CD4-positive, alpha-beta memory T cell (primary cell): ENCODE results near the gene TIGD4. TPM values are rescaled to one million over a fixed set of nuclear protein-coding genes. Genes with fewer than 3 reads are reported as not detected.
A peak's percentile ranks its signal among the peaks of the same experiment; 100 is the strongest.

ENCODE experiments used
- CTCF ChIA-PET: fragments of 350-600 bp; sonication (Branson Sonifier 250); formaldehyde crosslinking; loops from one replicate; lab custom pipeline; 2021; ENCODE audit warnings: inconsistent platforms; ENCODE audit not compliant: partially characterized antibody; lab: Charles Lee
- POLR2A ChIA-PET: fragments of 350-600 bp; sonication (Branson Sonifier 250); formaldehyde crosslinking; loops from one replicate; lab custom pipeline; 2021; ENCODE audit not compliant: partially characterized antibody; lab: Charles Lee
- DNase-seq, 5 donors: peaks; one replicate each; pipeline versions ENCODE4 v3.0.0 to v3.0.0-alpha.2; 2020 to 2022; ENCODE audit warnings: mixed read lengths in 1 of 5
- H3K27ac ChIP-seq: one replicate; pipeline ENCODE4 v1.7.0; 2013; ENCODE audit warnings: low read depth, low read length
- H3K27me3 ChIP-seq: 2 replicates; pipeline ENCODE4 v1.7.0; 2013; ENCODE audit warnings: mild to moderate bottlenecking, low read length, moderate library complexity; ENCODE audit not compliant: insufficient read depth
- H3K36me3 ChIP-seq: 2 replicates; pipeline ENCODE4 v1.7.0; 2013; ENCODE audit warnings: mild to moderate bottlenecking, low read length, moderate library complexity; ENCODE audit not compliant: insufficient read depth
- H3K4me1 ChIP-seq: 2 replicates; pipeline ENCODE4 v1.7.0; 2013; ENCODE audit warnings: mild to moderate bottlenecking, low read length, moderate library complexity; ENCODE audit not compliant: insufficient read depth
- H3K4me3 ChIP-seq, 2 donors: one replicate each; pipeline ENCODE4 v1.7.0; 2013; ENCODE audit warnings: low read length in 2 of 2, mild to moderate bottlenecking in 1 of 2
- H3K9me3 ChIP-seq, 2 donors: one replicate each; pipeline ENCODE4 v1.7.0; 2013; ENCODE audit warnings: low read length in 2 of 2, control low read depth in 1 of 2; ENCODE audit not compliant: control insufficient read depth in 1 of 2
- H3K27ac Mint-ChIP-seq, 7 donors: one replicate each; pipeline ENCODE4 v1.8.0; 2020 to 2021; ENCODE audit warnings: mixed read lengths in 7 of 7, mild to moderate bottlenecking in 6 of 7, inconsistent platforms in 3 of 7, moderate library complexity in 3 of 7
- H3K27me3 Mint-ChIP-seq, 2 donors: one replicate each; pipeline ENCODE4 v1.8.0; 2020 to 2021; ENCODE audit warnings: mixed read lengths in 2 of 2
- H3K36me3 Mint-ChIP-seq, 2 donors: one replicate each; pipeline ENCODE4 v1.8.0; 2020 to 2021; ENCODE audit warnings: mixed read lengths in 2 of 2, inconsistent platforms in 1 of 2, mild to moderate bottlenecking in 1 of 2
- H3K4me1 Mint-ChIP-seq, 4 donors: one replicate each; pipeline ENCODE4 v1.8.0; 2020 to 2021; ENCODE audit warnings: mixed read lengths in 4 of 4, mild to moderate bottlenecking in 1 of 4
- H3K4me3 Mint-ChIP-seq, 8 donors: one replicate each; pipeline ENCODE4 v1.8.0; 2020 to 2021; ENCODE audit warnings: mixed read lengths in 8 of 8, mild to moderate bottlenecking in 7 of 8, moderate library complexity in 6 of 8, inconsistent platforms in 3 of 8
- H3K9me3 Mint-ChIP-seq, 8 donors: one replicate each; pipeline ENCODE4 v1.8.0; 2020 to 2021; ENCODE audit warnings: mixed read lengths in 8 of 8, mild to moderate bottlenecking in 5 of 8, inconsistent platforms in 3 of 8, moderate library complexity in 1 of 8
- intact Hi-C: fragments of 100-400 bp; cut with micrococcal nuclease; formaldehyde crosslinking; loops from one replicate; pipeline ENCODE4 v1.15.1; 2023
- polyA plus RNA-seq, 2 donors: library from polyadenylated mRNA; unstranded; fragments of 300-500 nt; fragmentation: Illumina TruSeq; gene quantifications; one replicate each; pipeline ENCODE4 v1.2.3, GENCODE V29; 2021
- total RNA-seq, 2 experiments: library from RNA; stranded (reverse); gene quantifications; one replicate each; pipeline ENCODE4 v1.2.3, GENCODE V29; 2021

Gene TIGD4
- total and polyA plus RNA-seq, 4 experiments from 2014 or later, result 0.12 to 0.17 TPM; not detected in 2

DNA sequence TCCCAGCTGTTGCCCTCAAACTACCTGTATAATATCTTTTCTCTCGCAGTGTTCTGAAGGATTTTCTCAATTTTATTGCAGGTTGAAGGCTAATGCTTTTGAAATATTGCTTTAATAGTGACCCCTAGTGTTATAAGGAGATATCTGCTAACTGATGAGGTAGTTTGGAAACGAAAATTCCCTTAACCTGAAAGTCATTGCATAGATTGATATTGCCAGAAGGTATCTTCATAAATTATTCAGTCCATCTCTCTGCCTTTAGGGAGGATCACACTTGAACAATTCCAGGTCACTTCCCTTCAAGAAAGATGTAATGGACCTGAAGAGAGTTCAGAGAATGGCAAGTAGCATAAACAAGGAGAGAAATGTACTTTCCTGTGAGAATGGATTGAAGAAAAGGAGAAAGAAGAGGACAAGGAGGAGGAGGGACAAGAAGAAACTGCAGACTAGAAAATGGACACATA, 44.1 kb downstream of the TIGD4 start:
- Histone ChIP-seq H3K27ac (no peak overlapping the region), H3K9me3 (no peaks in the 10 kb centered on the region), H3K4me1 (no peaks in the 10 kb centered on the region), H3K27me3 (no peaks in the 10 kb centered on the region), H3K36me3 (no peaks in the 10 kb centered on the region), H3K4me3 (no peak overlapping the region)
- H3K4me1 Mint-ChIP-seq, result peaks cover 0 to 3% (median 0%) of the 10 kb centered on the region in 4 donors
- H3K9me3 Mint-ChIP-seq, result peaks cover 0 to 1% (median 0%) of the 10 kb centered on the region in 8 donors
- intact Hi-C loops, result loop anchor here (1.0 kb wide), 5 partner anchors 92 to 1618 kb away; no protein-coding TSS in a partner anchor
- ChIA-PET POLR2A (no interaction called here), CTCF (interaction anchor here (0.6 to 5.5 kb wide), 19 partner anchors 13 to 336 kb away, joined by 3 to 71 read pairs (median 4); partner anchors contain the start of genes ARFIP1, FBXW7 and TIGD4)
- peak in 4 of 5 donors; percentile 36 to 39 (median 38) for DNase-seq
- H3K27ac Mint-ChIP-seq, result peak overlapping the region in 1 of 7 donors; percentile 0
- no peaks in the 10 kb centered on the region for H3K36me3 Mint-ChIP-seq
- H3K4me3 Mint-ChIP-seq, result no peak overlapping the region
- H3K27me3 Mint-ChIP-seq, result peaks cover 2 to 3% of the 10 kb centered on the region in 2 donors

DNA sequence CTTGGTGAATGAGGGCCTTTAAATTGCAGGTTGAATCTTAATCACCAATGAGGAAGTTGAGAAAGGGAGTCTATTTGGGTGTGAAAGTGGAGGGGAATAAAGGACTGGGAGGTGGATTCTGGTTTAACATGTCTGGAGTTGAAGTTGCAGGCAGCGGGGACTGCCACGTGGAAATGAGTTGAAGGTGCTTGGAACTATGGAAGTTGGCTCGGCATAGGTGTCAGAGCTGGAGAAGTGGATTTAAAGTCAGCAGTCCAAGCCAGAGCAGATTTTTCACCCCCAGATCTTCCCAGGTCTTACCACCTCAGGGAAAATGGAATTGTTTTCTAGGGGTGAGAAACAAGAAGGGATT, 44.9 kb downstream of the TIGD4 start:
- H3K36me3 Mint-ChIP-seq, result no peaks in the 10 kb centered on the region
- peaks cover 0 to 1% (median 0%) of the 10 kb centered on the region in 8 donors for H3K9me3 Mint-ChIP-seq
- H3K4me3 Mint-ChIP-seq, result no peak overlapping the region
- H3K36me3 ChIP-seq, result no peaks in the 10 kb centered on the region
- H3K27ac Mint-ChIP-seq, result peak overlapping the region in 2 of 7 donors; percentile 37 to 41
- H3K27ac ChIP-seq, result no peak overlapping the region
- H3K27me3 Mint-ChIP-seq, result peaks cover 2 to 3% of the 10 kb centered on the region in 2 donors
- no peak for DNase-seq
- ChIA-PET POLR2A (no interaction called here), CTCF (interaction anchor here (0.6 to 5.5 kb wide), 14 partner anchors 45 to 325 kb away, joined by 3 to 71 read pairs (median 6); partner anchors contain the start of genes ARFIP1, FBXW7 and TIGD4)
- H3K4me1 ChIP-seq, result no peaks in the 10 kb centered on the region
- no peak overlapping the region for H3K4me3 ChIP-seq
- H3K9me3 ChIP-seq, result no peaks in the 10 kb centered on the region
- no peaks in the 10 kb centered on the region for H3K27me3 ChIP-seq
- intact Hi-C loops, result loop anchor here (1.0 kb wide), 5 partner anchors 91 to 1617 kb away; no protein-coding TSS in a partner anchor
- peaks cover 0 to 3% (median 0%) of the 10 kb centered on the region in 4 donors for H3K4me1 Mint-ChIP-seq

DNA sequence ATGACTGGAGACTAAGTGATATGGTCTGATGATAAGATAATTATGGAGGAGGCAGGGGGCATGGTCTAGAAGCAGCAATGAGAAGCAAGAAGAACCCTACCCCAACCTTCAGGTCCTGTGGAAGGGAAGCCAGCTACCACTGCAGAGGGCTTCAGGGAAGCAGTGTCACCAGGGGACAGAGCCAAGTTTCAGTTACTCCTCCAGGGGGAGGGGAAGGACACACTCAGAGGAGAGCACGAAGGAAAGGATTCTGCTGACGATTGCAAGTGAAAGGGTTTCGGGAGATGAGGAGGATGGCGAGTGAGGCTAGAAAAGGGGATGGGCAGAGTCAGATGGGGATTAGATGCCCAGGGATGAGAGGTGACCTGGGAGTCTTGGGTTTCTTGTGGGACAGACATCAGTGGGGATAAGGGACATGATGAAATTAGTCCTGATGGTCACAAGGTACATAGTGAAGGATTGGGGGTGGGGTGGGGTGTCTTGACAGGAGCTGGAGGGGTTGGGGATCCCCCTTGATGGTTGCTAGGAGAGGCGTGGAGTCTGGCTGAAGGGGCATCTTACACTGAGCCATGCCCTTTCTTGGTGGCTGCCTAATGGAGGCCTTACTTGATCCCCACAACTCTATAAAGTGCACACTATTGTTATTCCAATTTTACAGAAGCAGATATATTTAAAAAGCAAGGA, 45.4 kb downstream of the TIGD4 start:
- Histone ChIP-seq H3K36me3 (no peaks in the 10 kb centered on the region), H3K4me3 (no peak overlapping the region), H3K9me3 (no peaks in the 10 kb centered on the region), H3K27me3 (no peaks in the 10 kb centered on the region), H3K27ac (no peak overlapping the region), H3K4me1 (no peaks in the 10 kb centered on the region)
- Mint-ChIP-seq H3K27ac (peak overlapping the region in 3 of 7 donors; percentile 19 to 59 (median 36)), H3K4me3 (no peak overlapping the region), H3K27me3 (peaks cover 2 to 3% of the 10 kb centered on the region in 2 donors), H3K36me3 (no peaks in the 10 kb centered on the region), H3K4me1 (peaks cover 0 to 3% (median 0%) of the 10 kb centered on the region in 4 donors), H3K9me3 (peaks cover 0 to 1% (median 0%) of the 10 kb centered on the region in 8 donors)
- intact Hi-C loops, result no loop called here
- ChIA-PET POLR2A (no interaction called here), CTCF (interaction anchor here (1.0 to 5.5 kb wide), 9 partner anchors 12 to 327 kb away, joined by 3 to 71 read pairs (median 6); partner anchors contain the start of gene FBXW7)
- no peak for DNase-seq

DNA sequence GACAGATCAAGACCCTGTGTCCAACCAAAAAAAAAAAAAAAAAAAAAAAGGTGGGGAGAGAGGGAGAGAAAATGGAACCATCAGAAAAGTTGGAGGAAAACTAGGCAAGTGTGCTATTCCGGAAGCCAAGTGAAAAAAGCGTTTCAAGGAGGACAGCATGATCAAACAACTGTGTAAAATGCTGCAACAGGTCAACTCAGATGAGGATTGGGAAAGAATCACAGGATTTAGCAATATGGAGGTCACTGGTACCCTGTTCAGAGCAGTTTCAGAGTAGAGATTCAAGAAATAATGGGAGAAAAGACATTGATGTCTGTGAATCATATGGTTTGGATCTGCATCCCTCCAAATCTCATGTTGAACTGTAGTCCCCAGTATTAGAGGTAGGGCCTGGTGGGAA, 47.5 kb downstream of the TIGD4 start:
- no peaks in the 10 kb centered on the region for H3K36me3 Mint-ChIP-seq
- ChIA-PET POLR2A (interaction anchor here (0.6 kb wide), 1 partner anchor 53 kb away, joined by 3 read pairs; no protein-coding TSS in a partner anchor), CTCF (interaction anchor here (0.7 to 1.6 kb wide), 3 partner anchors 231 to 323 kb away, joined by 3 to 4 read pairs (median 4); no protein-coding TSS in a partner anchor)
- no peaks in the 10 kb centered on the region for H3K36me3 ChIP-seq
- H3K27ac ChIP-seq, result no peak overlapping the region
- H3K4me1 ChIP-seq, result no peaks in the 10 kb centered on the region
- peaks cover 0 to 3% (median 0%) of the 10 kb centered on the region in 4 donors for H3K4me1 Mint-ChIP-seq
- H3K4me3 Mint-ChIP-seq, result no peak overlapping the region
- no peaks in the 10 kb centered on the region for H3K9me3 ChIP-seq
- intact Hi-C loops, result no loop called here
- H3K9me3 Mint-ChIP-seq, result peaks cover 0 to 1% (median 0%) of the 10 kb centered on the region in 8 donors
- H3K4me3 ChIP-seq, result no peak overlapping the region
- peaks cover 3 to 7% of the 10 kb centered on the region in 2 donors for H3K27me3 Mint-ChIP-seq
- DNase-seq, result no peak
- H3K27ac Mint-ChIP-seq, result no peak overlapping the region
- H3K27me3 ChIP-seq, result no peaks in the 10 kb centered on the region

DNA sequence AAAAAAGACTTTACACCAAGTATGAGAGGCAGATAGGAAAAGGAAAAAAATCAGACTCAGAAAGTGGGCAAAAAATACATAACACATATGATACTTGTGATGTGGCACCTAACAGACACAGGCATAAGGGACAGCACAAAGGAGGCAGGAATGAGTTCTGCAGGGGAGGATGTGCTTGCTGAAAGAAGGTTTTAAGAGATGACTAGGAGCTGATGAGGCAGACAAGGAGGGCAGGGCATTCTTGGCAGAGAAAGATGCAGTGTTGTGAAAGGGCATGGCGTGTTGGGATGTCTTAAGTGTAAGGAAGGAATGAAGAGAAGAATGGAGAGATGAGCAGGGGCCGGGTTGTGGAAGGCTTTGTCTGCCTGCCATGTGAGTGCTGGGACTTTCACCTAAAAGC, 50.1 kb downstream of the TIGD4 start:
- Histone ChIP-seq H3K36me3 (no peaks in the 10 kb centered on the region), H3K4me3 (no peak overlapping the region), H3K4me1 (no peaks in the 10 kb centered on the region), H3K27me3 (no peaks in the 10 kb centered on the region), H3K27ac (no peak overlapping the region), H3K9me3 (no peaks in the 10 kb centered on the region)
- no peak for DNase-seq
- Mint-ChIP-seq H3K9me3 (peaks cover 0 to 1% (median 0%) of the 10 kb centered on the region in 8 donors), H3K4me1 (no peaks in the 10 kb centered on the region), H3K4me3 (no peak overlapping the region), H3K27me3 (peaks cover 2 to 9% of the 10 kb centered on the region in 2 donors), H3K36me3 (no peaks in the 10 kb centered on the region), H3K27ac (no peak overlapping the region)
- POLR2A ChIA-PET, result no interaction called here
- CTCF ChIA-PET, result interaction anchor here (1.0 to 1.2 kb wide), 2 partner anchors 8 to 227 kb away, joined by 3 read pairs; no protein-coding TSS in a partner anchor
- intact Hi-C loops, result no loop called here

DNA sequence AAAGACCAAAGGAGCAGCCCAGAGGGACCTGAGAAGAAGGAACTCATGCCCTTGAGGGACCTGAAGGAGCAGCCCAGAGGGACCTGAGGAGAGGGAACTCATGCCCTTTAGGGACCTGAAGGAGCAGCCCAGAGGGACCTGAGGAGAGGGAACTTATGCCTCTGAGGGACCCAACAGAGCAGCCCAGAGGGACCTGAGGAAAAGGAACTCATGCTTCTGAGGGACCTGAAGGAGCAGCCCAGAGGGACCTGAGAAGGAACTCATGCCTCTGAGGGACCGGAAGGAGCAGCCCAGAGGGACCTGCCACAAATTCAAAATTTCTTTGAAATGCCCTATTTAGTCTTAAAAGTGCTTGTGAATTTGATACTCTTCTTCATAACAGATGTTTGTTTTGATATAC, 51.2 kb downstream of the TIGD4 start:
- no peak for DNase-seq
- Mint-ChIP-seq H3K4me3 (no peak overlapping the region), H3K27me3 (peaks cover 2 to 9% of the 10 kb centered on the region in 2 donors), H3K4me1 (no peaks in the 10 kb centered on the region), H3K36me3 (no peaks in the 10 kb centered on the region), H3K27ac (no peak overlapping the region), H3K9me3 (peaks cover 0 to 1% (median 0%) of the 10 kb centered on the region in 8 donors)
- Histone ChIP-seq H3K4me1 (no peaks in the 10 kb centered on the region), H3K9me3 (no peaks in the 10 kb centered on the region), H3K27me3 (no peaks in the 10 kb centered on the region), H3K36me3 (no peaks in the 10 kb centered on the region), H3K4me3 (no peak overlapping the region), H3K27ac (no peak overlapping the region)
- CTCF ChIA-PET, result interaction anchor here (1.0 to 2.2 kb wide), 2 partner anchors 87 to 227 kb away, joined by 3 to 7 read pairs; no protein-coding TSS in a partner anchor
- intact Hi-C loops, result no loop called here
- POLR2A ChIA-PET, result no interaction called here

DNA sequence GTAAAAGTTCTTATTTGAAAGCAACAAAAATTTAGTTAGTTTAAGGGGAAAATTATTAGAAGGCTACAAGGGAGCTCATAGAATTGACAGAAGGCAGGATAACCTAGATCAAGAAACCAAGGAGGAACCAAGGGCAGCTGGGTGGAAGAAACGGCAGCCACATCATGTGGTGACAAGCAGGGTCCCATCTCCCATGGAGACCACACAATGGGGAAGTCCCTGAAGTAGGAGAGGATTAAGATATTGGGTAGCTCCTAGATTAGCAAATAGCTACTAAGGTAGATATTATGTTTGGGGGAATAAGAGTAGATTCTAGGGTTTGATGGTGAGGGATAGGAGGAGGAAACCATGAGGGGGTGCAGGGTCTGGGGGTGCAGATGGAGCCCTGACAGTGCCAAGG, 51.7 kb downstream of the TIGD4 start:
- Histone ChIP-seq H3K27me3 (no peaks in the 10 kb centered on the region), H3K9me3 (no peaks in the 10 kb centered on the region), H3K36me3 (no peaks in the 10 kb centered on the region), H3K4me1 (no peaks in the 10 kb centered on the region), H3K27ac (no peak overlapping the region), H3K4me3 (no peak overlapping the region)
- peaks cover 2 to 11% of the 10 kb centered on the region in 2 donors for H3K27me3 Mint-ChIP-seq
- ChIA-PET CTCF (interaction anchor here (1.0 to 2.2 kb wide), 2 partner anchors 86 to 227 kb away, joined by 3 to 7 read pairs; no protein-coding TSS in a partner anchor), POLR2A (no interaction called here)
- no peak overlapping the region for H3K4me3 Mint-ChIP-seq
- no peaks in the 10 kb centered on the region for H3K36me3 Mint-ChIP-seq
- no peak overlapping the region for H3K27ac Mint-ChIP-seq
- no peaks in the 10 kb centered on the region for H3K9me3 Mint-ChIP-seq
- no peaks in the 10 kb centered on the region for H3K4me1 Mint-ChIP-seq
- intact Hi-C loops, result no loop called here
- DNase-seq, result no peak
